Colonic mucosa (tissue), 4 donors: ENCODE data around the gene RNF180. TPM values are rescaled to one million over a fixed set of nuclear protein-coding genes. Genes with fewer than 3 reads are reported as not detected.

Experiments used
- DNase-seq: peaks from one replicate; pipeline ENCODE4 v3.0.0-alpha.2; 2020
- H3K27ac ChIP-seq: fragments of 200-600 bp; one replicate; pipeline ENCODE4 v1.8.0; 2021
- H3K27me3 ChIP-seq: fragments of 200-600 bp; one replicate; pipeline ENCODE4 v1.8.0; 2021
- H3K36me3 ChIP-seq: fragments of 200-600 bp; one replicate; pipeline ENCODE4 v1.8.0; 2021
- H3K4me1 ChIP-seq: fragments of 200-600 bp; one replicate; pipeline ENCODE4 v1.8.0; 2021; ENCODE audit warnings: mild to moderate bottlenecking
- H3K4me3 ChIP-seq: fragments of 200-600 bp; one replicate; pipeline ENCODE4 v1.8.0; 2021
- H3K9ac ChIP-seq, 2 donors: one replicate each; pipeline ENCODE4 v1.7.0; 2013; ENCODE audit warnings: control low read depth in 2 of 2, low read depth in 2 of 2, low read length in 2 of 2
- H3K9me3 ChIP-seq: fragments of 200-600 bp; one replicate; pipeline ENCODE4 v1.8.0; 2021
- intact Hi-C: fragments of 100-400 bp; cut with DNase I; formaldehyde crosslinking; loops from one replicate; pipeline ENCODE4 v1.14.1; 2022
- total RNA-seq, 2 donors: library from RNA; stranded (reverse); fragmentation: NEBNext Ultra II Directional in 1 of 2; extraction: Animal tissue kit (Norgen Biotek cat#: 25700) in 1 of 2; gene quantifications; one replicate each; pipeline ENCODE4 v1.2.1, GENCODE V29; 2021
- TF ChIP-seq, protein P1 (sequence below): fragments of 200-600 bp; IDR thresholded peaks from one replicate; pipeline ENCODE4 v1.8.0; 2022; ENCODE audit warnings: antibody characterized with exemption, mild to moderate bottlenecking
- donor health status: healthy.
- donor health status: DM: no; HTN: no; CAD: no.
- donor health status: DM: no; HTN: no; CAD: no.

The RNF180 gene
- total RNA-seq, 2 donors from 2014 or later: 1.2 to 2.7 TPM

DNA sequence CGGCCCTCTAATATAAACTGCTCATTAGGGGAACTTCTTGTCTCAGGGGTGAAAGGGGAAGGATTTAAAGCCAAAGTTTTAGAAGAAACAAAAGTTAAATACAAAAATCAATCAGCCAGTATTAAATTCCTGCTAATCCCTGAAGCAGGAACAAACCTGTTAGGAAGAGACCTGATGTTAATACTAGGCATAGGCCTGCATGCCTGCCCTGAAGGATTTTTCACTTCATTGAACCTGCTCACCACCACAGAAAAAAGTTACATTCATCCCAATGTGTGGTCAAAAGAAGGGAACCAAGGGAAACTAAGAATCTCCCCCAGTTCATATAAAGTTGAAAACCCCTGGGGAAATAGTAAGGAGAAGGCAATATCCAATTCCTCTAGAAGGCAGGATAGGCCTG, 9.4 kb upstream of the RNF180 start:
- TF ChIP-seq, protein P1, sequence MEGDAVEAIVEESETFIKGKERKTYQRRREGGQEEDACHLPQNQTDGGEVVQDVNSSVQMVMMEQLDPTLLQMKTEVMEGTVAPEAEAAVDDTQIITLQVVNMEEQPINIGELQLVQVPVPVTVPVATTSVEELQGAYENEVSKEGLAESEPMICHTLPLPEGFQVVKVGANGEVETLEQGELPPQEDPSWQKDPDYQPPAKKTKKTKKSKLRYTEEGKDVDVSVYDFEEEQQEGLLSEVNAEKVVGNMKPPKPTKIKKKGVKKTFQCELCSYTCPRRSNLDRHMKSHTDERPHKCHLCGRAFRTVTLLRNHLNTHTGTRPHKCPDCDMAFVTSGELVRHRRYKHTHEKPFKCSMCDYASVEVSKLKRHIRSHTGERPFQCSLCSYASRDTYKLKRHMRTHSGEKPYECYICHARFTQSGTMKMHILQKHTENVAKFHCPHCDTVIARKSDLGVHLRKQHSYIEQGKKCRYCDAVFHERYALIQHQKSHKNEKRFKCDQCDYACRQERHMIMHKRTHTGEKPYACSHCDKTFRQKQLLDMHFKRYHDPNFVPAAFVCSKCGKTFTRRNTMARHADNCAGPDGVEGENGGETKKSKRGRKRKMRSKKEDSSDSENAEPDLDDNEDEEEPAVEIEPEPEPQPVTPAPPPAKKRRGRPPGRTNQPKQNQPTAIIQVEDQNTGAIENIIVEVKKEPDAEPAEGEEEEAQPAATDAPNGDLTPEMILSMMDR: no peak
- no peaks in the 10 kb centered on the region for H3K27me3 ChIP-seq
- H3K9ac ChIP-seq: no peak overlapping the region
- H3K4me1 ChIP-seq: no peaks in the 10 kb centered on the region
- no peaks in the 10 kb centered on the region for H3K36me3 ChIP-seq
- H3K27ac ChIP-seq: no peak overlapping the region
- no peak for DNase-seq
- intact Hi-C loops: no loop called here
- H3K4me3 ChIP-seq: no peak overlapping the region
- no peaks in the 10 kb centered on the region for H3K9me3 ChIP-seq

GRCh38 chr5:64158827-64159226, 6.8 kb upstream of the RNF180 start:
- no peaks in the 10 kb centered on the region for H3K9me3 ChIP-seq
- no peaks in the 10 kb centered on the region for H3K36me3 ChIP-seq
- H3K4me1 ChIP-seq: no peaks in the 10 kb centered on the region
- no peaks in the 10 kb centered on the region for H3K27me3 ChIP-seq
- no peak overlapping the region for H3K9ac ChIP-seq
- no peak overlapping the region for H3K27ac ChIP-seq
- TF ChIP-seq, protein P1: no peak
- DNase-seq: no peak
- H3K4me3 ChIP-seq: no peak overlapping the region
- intact Hi-C loops: no loop called here

DNA sequence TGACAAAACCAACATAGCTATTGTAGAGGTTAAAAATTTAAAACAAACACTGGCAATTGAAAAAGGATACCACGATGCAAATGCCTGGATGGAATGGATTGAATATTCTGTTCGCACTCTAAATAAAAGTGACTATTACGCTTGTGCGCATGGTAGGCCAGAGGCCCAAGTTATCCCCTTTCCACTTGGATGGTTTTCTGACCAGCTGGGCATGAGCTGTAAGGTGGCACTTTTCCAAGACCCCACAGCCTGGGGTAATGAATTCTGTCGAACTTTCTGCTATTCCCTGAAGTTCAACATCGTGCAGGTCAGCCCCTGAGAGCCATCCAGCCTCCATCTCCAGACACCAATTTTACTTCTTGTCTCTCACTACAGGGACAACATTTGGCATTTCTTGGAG, 5.4 kb upstream of the RNF180 start:
- intact Hi-C loops: no loop called here
- H3K27ac ChIP-seq: no peak overlapping the region
- TF ChIP-seq, protein P1: no peak
- DNase-seq: no peak
- H3K9ac ChIP-seq: no peak overlapping the region
- H3K27me3 ChIP-seq: no peaks in the 10 kb centered on the region
- no peaks in the 10 kb centered on the region for H3K4me1 ChIP-seq
- H3K9me3 ChIP-seq: no peaks in the 10 kb centered on the region
- no peak overlapping the region for H3K4me3 ChIP-seq
- no peaks in the 10 kb centered on the region for H3K36me3 ChIP-seq

- Histone ChIP-seq H3K27ac (no peak overlapping the region), H3K9me3 (no peaks in the 10 kb centered on the region), H3K4me1 (no peaks in the 10 kb centered on the region), H3K27me3 (peaks cover 10% of the 10 kb centered on the region), H3K9ac (no peak overlapping the region), H3K36me3 (no peaks in the 10 kb centered on the region), H3K4me3 (no peak overlapping the region)
- TF ChIP-seq, protein P1: no peak
- no peak for DNase-seq
- intact Hi-C loops: no loop called here
Observed at GRCh38 chr5:64161420-64161819, 4.2 kb upstream of the RNF180 start.

DNA sequence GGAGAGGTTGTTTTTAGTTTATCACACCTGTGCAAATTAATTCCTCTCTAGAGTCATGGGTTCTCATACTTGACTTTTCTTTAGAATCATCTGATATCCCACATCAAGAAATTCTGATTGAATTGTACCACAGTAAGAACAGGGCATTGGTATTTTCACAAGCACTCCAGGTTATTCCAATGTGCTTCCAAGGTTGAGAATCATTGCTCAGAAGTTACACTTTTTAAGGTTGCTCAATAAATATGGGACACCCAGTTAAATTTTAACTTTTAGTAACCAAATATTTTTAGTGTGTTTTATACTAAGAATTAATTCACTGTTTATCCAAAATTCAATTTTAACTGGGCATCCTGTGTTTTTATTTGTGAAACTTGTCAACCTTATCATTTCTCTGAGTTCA, 2.5 kb upstream of the RNF180 start:
- TF ChIP-seq, protein P1: no peak
- Histone ChIP-seq H3K9me3 (no peaks in the 10 kb centered on the region), H3K4me1 (no peaks in the 10 kb centered on the region), H3K9ac (no peak overlapping the region), H3K27ac (no peak overlapping the region), H3K27me3 (peaks cover 10% of the 10 kb centered on the region), H3K4me3 (no peak overlapping the region), H3K36me3 (no peaks in the 10 kb centered on the region)
- intact Hi-C loops: no loop called here
- DNase-seq: no peak

DNA sequence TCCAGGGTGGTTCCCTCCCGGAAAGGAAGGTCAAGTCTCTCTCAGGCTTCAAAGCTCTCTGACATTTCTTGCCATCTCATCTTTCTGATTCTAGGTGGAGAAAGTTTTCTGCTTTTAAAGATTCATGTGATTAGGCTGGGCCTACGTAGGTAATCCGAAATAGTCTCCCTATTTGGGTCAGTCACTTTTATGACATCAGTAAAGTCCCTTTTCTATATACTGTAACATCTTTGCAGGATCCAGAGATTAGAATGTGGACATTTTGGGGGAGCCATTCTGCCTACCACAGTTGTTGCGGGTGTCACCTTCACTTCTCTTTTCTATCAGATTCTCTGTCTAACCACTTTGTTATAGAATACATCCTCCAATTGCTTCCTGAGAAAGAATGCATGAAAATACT, 1.9 kb upstream of the RNF180 start:
- Histone ChIP-seq H3K9ac (no peak overlapping the region), H3K27me3 (peaks cover 10% of the 10 kb centered on the region), H3K4me1 (no peaks in the 10 kb centered on the region), H3K9me3 (no peaks in the 10 kb centered on the region), H3K27ac (no peak overlapping the region), H3K36me3 (no peaks in the 10 kb centered on the region), H3K4me3 (no peak overlapping the region)
- no peak for DNase-seq
- TF ChIP-seq, protein P1: no peak
- intact Hi-C loops: no loop called here
